NCI-H82 treated with DMSO at 0.1 percent for 48 hours (cell line): Measurements from ENCODE around the gene STEAP3.
"Not testable (repeated sequence)": the region's sequence is repeated elsewhere in the genome, so short reads cannot be mapped to it uniquely, and the experiment has no call there.

Experiments
- DNase-seq: peaks from one replicate; lab custom pipeline; 2025; ENCODE audit not compliant: unreplicated experiment; lab: John Stamatoyannopoulos, UW

Gene STEAP3

GRCh38 chr2:119260646-119261492 lies 37.2 kb downstream of the STEAP3 start:
- DNase-seq = no peak

DNA sequence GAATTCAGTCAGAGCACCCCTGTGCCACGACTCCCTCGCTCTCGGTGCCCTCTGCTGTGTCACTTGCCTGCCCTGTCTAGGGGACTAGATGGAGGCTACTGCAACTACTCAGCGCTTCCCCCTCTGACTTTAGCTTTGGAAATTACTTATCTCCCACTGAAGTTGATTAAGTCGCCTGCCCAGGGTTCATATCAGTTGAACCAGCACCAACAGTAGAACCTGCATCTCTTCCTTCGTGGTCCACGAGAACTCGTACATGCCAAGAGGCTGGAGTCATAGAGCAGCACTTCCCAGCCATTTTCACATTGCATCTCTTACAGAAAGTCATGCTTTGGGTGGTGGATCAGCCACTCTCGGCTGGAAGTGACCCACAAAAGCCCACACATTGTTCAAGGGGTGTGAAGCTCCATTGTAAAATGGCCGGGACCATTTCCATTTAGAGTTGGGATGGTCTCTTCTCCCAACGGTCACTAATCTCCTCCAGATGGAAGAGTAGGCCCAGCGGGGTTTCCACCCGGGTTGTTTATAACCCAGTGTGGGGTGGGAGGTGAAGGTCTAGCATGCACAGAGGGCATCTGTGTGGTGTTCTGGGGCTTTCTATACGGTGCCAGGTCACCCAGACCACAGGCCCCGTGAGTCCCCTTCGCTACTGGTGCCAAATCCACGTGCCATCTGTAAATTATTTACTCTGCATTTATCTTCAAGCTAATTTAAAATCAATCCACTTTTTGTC lies 38.0 kb downstream of the STEAP3 start:
- DNase-seq = no peak

GRCh38 chr2:119263025-119263424 lies 39.4 kb downstream of the STEAP3 start:
- no peak for DNase-seq

- no peak for DNase-seq
These were observed 40.0 kb downstream of the STEAP3 start for GRCh38 chr2:119263656-119264055.

DNA sequence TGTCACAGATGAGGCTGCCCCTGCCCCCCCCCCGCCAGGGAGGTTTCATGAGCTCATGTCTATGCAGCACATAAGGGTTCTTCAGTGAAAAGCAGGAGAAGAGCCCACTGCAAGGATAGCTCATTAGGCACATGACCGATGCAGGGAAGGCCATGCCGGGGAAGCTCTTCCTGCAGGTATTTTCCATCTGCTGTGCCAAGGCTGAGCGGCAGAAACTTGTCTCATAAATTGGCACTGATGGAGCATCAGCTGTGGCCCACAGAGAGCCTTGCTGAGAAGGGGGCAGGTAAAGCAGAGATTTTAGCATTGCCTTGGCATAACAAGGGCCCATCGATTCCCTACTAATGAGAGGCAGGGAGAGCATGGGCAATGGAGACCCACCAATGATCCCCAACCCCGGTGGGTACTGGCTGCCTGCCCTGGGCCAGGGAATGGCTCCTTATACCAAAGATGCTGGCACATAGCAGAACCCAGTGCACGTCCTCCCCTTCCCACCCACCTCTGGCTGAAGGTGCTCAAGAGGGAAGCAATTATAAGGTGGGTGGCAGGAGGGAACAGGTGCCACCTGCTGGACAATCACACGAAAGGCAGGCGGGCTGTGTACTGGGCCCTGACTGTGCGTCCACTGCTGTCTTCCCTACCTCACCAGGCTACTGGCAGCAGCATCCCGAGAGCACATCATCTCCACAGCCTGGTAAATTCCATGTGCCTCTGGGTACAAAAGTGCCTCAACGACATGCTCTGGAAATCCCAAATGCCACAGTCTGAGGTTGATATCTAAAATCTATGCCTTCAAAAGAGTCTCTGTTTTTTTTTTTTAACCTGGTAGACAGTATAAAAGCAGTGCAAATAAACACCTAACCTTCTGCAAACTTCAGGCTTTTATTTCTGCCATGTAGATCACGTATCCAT lies 41.4 kb downstream of the STEAP3 start:
- DNase-seq = peak; percentile 60

GRCh38 chr2:119265693-119266066 lies 42.0 kb downstream of the STEAP3 start:
- DNase-seq = no peak

DNA sequence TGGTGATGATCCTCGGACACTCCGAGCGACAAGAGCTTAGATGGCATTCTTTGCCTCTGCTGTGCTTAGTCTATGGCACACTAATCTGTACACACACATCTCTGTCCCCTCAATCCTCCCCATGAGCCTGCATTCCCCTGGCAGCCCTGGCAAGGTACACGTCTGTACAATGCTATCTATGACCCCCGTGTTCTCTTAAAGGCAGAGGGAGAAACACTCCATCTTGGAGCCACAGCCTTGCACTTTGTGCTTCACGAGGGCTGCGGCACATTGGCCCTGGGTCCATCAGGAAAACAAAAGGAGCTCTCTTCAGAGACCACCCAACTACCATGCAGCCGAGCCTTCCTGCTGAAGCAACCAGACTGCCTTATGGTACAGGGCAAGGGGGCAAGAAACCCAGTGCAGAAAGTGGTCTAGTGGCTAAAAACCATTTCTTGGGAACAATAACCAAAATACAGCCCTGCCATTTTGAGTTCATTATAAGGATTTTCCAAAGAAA lies 42.5 kb downstream of the STEAP3 start:
- DNase-seq = no peak

GRCh38 chr2:119267604-119268003 lies 44.0 kb downstream of the STEAP3 start:
- no peak for DNase-seq

DNA sequence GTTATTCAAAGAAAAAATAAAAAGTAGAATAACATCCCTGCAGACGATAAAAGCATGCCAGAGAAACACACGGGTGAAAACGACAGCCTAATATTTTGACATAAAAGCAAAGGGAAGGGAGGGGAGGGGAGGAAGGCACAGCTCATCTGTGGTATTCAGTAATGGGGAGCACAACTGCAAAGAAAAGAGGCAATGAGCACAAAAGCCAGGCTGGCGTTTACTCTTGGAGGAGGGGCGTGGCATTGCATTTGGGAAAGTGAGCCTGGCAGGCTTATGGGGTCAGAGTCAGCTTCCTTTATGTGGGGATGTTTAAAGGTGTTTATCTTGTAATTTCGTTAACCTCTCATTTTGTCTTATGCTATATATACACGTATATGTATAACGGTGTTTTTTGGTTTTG lies 53.2 kb downstream of the STEAP3 start:
- no peak for DNase-seq

DNA sequence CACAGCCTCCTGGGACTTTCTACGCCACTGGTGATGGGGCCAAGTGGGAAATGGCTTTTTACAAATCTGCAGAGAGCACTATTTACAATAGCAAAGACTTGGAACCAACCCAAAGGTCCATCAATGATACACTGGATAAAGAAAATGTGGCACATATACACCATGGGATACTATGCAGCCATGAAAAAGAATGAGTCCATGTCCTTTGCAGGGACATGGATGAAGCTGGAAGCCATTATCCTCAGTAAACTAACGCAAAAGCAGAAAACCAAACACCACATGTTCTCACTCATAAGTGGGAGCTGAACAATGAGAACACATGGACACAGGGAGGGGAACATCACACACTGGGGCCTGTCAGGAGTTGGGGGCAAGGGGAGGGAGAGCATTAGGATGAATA lies 54.8 kb downstream of the STEAP3 start:
- DNase-seq = not testable (repeated sequence)

DNA sequence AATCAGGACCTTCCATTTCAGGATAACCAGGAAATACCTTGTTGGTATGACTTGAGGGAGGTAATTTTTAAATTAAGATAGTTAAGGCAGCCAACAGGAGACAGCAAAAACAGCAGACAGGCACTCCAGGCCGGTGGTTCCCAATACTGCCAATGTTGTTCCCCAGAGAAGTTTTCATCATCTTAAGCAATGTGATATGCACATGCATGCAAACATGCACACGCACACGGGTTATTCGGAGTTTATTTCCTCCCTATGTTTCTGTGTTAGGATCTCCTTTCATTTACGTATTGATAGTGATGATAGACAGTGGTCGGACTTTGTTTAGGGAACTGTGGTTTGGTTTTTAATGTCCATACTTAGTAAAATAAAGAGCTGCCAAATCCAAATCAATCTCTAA lies 55.3 kb downstream of the STEAP3 start:
- DNase-seq = no peak

- no peak for DNase-seq
These were observed 56.0 kb downstream of the STEAP3 start for GRCh38 chr2:119279666-119280065.

DNA sequence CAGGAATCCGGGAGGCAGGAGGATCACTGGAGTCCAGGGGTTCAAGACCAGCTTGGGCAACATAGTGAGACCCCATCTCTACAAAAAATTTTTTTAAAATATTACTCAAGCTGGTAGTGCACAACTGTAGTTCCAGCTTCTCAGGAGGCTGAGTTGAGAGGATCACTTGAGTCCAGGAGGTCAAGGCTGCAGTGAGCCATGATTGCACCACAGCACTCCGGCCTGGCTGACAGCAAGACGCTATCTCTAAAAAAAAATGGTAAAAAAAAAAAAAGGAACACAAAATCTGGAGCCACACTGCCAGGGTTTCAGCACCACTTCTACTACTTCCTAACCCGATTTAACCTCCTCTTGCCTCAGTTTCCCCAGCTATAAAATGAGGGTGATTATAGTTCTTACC lies 57.0 kb downstream of the STEAP3 start:
- no peak for DNase-seq

DNA sequence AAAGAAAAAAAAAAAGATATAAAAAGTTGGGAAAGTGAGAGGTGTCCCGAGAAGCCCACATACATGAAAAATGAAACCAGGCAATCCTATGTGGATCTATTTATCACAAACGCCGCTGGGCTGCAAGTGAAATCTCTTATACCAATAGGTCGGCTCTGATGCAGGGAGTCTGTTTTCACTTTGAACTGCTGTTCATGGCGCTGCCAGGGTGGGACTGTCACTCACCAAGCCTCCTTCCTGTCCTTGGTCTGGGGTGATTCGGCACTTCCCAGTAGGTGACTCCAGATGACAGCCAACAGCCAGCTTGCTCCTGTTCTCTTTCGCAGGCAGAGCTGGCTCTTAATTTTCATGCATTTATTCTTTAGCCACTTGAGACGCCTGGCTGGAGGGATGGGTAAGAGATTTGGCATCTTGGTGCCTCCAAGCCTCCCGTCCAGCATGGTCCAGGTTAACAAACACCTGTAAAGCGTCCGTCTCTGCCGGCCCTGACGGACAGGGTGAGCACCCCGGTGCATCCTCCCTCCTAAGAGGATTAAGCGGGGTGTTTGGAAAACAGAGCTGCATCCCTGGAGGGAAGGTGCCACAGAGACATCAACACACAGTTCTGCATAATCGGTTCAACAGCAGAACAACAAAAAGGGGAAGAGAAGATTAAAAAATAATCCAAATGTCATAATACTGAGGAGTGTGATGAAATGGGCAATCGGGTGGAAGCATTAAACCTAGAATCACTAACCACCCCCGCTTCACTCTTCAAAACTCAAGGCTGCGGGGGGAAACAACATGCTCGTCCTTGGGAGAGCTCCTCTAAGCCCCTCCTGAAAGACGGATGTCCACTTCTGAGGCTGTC lies 58.7 kb downstream of the STEAP3 start:
- DNase-seq = no peak

- no peak for DNase-seq
These were observed 59.4 kb downstream of the STEAP3 start for GRCh38 chr2:119282996-119283511.

DNA sequence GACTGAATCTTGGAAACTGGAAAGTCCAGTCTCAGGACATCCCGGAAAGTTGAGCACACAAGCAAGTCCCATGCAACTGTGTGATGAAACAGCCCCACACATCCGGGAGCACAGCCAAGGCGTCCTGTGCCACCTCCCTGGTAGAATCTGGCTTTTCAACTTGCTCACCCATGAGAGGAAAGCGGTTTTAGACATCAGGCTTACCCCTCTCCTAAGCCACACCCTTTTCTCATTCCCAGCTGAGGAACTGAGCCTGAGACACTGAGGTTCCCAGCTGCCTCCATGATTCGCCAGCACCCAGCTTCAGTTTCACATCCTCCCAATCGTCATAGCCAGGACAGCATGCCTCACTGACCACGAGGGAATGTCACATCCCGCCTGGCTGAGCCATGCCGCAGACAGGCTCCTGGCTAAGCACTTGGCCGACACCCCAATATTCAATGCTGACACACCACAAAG lies 60.3 kb downstream of the STEAP3 start:
- no peak for DNase-seq

DNA sequence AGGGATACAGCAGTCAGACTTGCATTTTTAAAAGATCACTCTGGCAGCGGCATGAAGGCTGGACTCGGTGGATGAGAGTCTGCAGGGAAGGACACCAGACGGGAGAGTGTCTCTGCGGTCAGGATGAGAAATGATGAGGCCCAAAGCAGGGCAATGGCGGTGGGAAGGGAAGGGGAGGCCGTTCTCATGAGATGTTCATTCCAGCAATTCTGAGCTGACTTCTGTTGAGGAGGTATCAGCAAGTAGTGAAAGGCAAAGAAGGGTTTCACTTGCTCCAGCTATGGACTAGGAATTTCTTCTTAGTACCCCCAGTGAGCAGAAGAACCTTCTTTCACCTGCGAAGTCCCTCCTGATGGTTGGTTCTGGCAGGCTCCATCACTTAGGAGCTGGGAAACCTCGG lies 63.0 kb downstream of the STEAP3 start:
- no peak for DNase-seq

DNA sequence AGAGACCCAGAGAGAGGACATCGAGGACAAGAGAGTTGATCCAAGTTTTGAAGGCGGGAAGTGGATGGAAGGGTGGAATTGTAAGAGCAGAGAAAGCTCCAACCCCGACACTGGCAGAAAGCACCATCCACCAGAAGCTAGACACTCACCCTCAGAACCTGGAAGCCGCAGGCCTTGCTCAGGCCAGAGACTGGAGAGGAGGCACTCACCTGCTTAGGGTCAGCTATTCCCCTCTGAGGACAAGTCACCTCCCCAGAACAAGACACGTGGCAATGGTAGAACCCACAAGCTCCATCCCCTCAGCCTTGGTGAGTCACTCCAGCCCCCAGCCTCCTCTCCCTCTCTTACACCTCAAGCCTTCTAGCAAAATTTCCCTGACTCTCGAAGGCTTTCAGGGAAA lies 64.9 kb downstream of the STEAP3 start:
- DNase-seq = no peak

DNA sequence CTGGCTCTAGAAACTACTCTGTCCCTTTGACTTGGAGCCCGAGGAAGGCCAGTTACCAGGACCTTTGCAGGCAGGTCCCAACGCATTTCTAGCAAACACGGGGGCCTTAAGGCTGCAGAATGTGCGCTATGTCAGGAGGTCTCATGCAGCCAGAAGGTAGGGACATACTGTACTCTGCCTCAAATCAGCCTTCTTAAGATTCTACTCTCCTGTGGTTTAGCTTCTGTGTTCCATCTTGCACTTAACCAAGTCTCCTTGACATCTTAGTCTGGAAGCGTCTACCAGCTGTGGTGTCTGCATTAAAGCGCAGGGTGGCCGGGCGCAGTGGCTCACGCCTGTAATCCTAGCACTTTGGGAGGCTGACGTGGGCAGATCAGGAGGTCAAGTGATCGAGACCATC lies 65.5 kb downstream of the STEAP3 start:
- DNase-seq = no peak

DNA sequence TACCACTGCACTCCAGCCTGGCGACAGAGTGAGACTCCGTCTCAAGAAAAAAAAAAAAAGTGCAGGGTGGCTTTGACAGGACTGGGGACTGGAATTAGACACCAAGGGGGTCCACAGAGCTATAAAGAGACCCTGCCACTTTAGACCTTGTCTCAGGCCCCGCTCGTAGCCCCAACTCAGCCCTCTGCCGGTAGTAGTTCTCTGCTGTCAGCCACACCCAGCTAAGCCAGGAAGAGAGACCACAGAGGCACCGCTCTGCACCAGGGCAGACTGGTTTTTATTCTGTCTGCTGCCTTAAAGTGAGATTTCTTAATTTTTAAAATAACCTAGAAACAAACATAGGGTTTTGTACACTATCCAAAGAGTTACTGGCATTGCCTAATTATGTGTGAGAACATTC lies 66.0 kb downstream of the STEAP3 start:
- DNase-seq = no peak
